Posterior vena cava (tissue), 2 donors: ENCODE results near the gene CNTN6. TPM values are rescaled to one million over a fixed set of nuclear protein-coding genes. Genes with fewer than 3 reads are reported as not detected.
A peak's percentile ranks its signal among the peaks of the same experiment; 100 is the strongest.

Experiments
- DNase-seq: peaks from one replicate; pipeline ENCODE4 v3.0.0-alpha.2; 2020; ENCODE audit warnings: low spot score
- intact Hi-C, 2 donors: fragments of 100-400 bp; cut with DNase I; formaldehyde crosslinking; loops; one replicate each; pipeline versions ENCODE4 v1.14.1 to v1.14.2; 2022 to 2023
- long read RNA-seq, 2 donors: library from polyadenylated mRNA; unstranded; transcript quantifications; one replicate each; pipeline ENCODE4 v2.0.0, GENCODE V29; 2020 to 2021
- total RNA-seq, 2 donors: library from RNA; stranded (reverse); fragmentation: NEBNext Ultra II Directional; extraction: Animal tissue kit (Norgen Biotek cat#: 25700); gene quantifications; one replicate each; pipeline ENCODE4 v1.2.1, GENCODE V29; 2021
- donor health status: DM: yes; HTN: yes; CAD: no.
- donor health status: DM: yes; HTN: yes; CAD: no.

The CNTN6 gene
- total RNA-seq = 10 to 100 TPM in 1 of 2 donors, 1 to 10 TPM in 1; 2.1 to 11.2 TPM
- long read RNA-seq, donor 1, partial matches to known transcripts = 0 of 1 reads
- long read RNA-seq, donor 1, other reads (novel, unspliced or antisense) = 1 of 1 reads
- long read RNA-seq, donor 2 = 0 reads

- intact Hi-C loops = no loop called here
Measured at GRCh38 chr3:1092771-1093170, at the start of gene CNTN6. TSS of gene CNTN6 (plus strand) at chr3:1093024. CDS start at chr3:1148009, 54,985 bp downstream.

GRCh38 chr3:1048558-1048957 is 44.3 kb upstream of the CNTN6 start:
- intact Hi-C loops = no loop called here
- DNase-seq = no peak

More at GRCh38 chr3:1092771-1093170, at the start of gene CNTN6:
- no peak for DNase-seq

GRCh38 chr3:1055870-1056269 is 37.0 kb upstream of the CNTN6 start:
- intact Hi-C loops = no loop called here
- DNase-seq = no peak

- intact Hi-C loops = no loop called here
- no peak for DNase-seq
Measured at GRCh38 chr3:1056744-1057143, 36.1 kb upstream of the CNTN6 start.

GRCh38 chr3:1057436-1057835 is 35.4 kb upstream of the CNTN6 start:
- intact Hi-C loops = no loop called here
- no peak for DNase-seq

GRCh38 chr3:1068985-1069384 is 23.8 kb upstream of the CNTN6 start:
- DNase-seq = no peak
- intact Hi-C loops = no loop called here

- intact Hi-C loops = no loop called here
- no peak for DNase-seq
Measured at GRCh38 chr3:1072041-1072440, 20.8 kb upstream of the CNTN6 start.

- no peak for DNase-seq
- intact Hi-C loops = loop anchor here in 1 of 2 donors (5.0 kb wide), 1 partner anchor 1018 kb away; the partner anchor contains the start of gene CNTN4
Measured at GRCh38 chr3:1079662-1080061, 13.2 kb upstream of the CNTN6 start.

GRCh38 chr3:1082108-1082507 is 10.7 kb upstream of the CNTN6 start:
- intact Hi-C loops = loop anchor here in 1 of 2 donors (5.0 kb wide), 1 partner anchor 1015 kb away; the partner anchor contains the start of gene CNTN4
- DNase-seq = no peak

- peak; percentile 85 for DNase-seq
- intact Hi-C loops = no loop called here
Measured at GRCh38 chr3:1087066-1087560, 5.7 kb upstream of the CNTN6 start.

GRCh38 chr3:1088503-1088902 is 4.3 kb upstream of the CNTN6 start:
- DNase-seq = no peak
- intact Hi-C loops = no loop called here

- intact Hi-C loops = no loop called here
- no peak for DNase-seq
Measured at GRCh38 chr3:1091286-1091685, 1.5 kb upstream of the CNTN6 start.

- intact Hi-C loops = no loop called here
- DNase-seq = no peak
Measured at GRCh38 chr3:1092061-1092460, 763 bp upstream of the CNTN6 start.

- intact Hi-C loops = no loop called here
- DNase-seq = no peak
Measured at GRCh38 chr3:1093217-1093616, 393 bp downstream of the CNTN6 start.

- no peak for DNase-seq
- intact Hi-C loops = no loop called here
Measured at GRCh38 chr3:1103525-1103924, 10.7 kb downstream of the CNTN6 start.

GRCh38 chr3:1117843-1118473 is 25.1 kb downstream of the CNTN6 start:
- intact Hi-C loops = no loop called here

GRCh38 chr3:1131166-1131565 is 38.3 kb downstream of the CNTN6 start:
- no peak for DNase-seq

More at GRCh38 chr3:1117843-1118473, 25.1 kb downstream of the CNTN6 start:
- no peak for DNase-seq

GRCh38 chr3:1135194-1135593 is 42.4 kb downstream of the CNTN6 start:
- intact Hi-C loops = no loop called here
- no peak for DNase-seq

More at GRCh38 chr3:1131166-1131565, 38.3 kb downstream of the CNTN6 start:
- intact Hi-C loops = no loop called here

GRCh38 chr3:1138036-1138435 is 45.2 kb downstream of the CNTN6 start:
- intact Hi-C loops = no loop called here
- DNase-seq = no peak

- intact Hi-C loops = no loop called here
- DNase-seq = no peak
Measured at GRCh38 chr3:1139071-1139470, 46.2 kb downstream of the CNTN6 start.

- DNase-seq = no peak
- intact Hi-C loops = no loop called here
Measured at GRCh38 chr3:1147326-1147725, 54.5 kb downstream of the CNTN6 start.
